ENCODE measurements around the gene SFXN2.

SFXN2 gene

DNA sequence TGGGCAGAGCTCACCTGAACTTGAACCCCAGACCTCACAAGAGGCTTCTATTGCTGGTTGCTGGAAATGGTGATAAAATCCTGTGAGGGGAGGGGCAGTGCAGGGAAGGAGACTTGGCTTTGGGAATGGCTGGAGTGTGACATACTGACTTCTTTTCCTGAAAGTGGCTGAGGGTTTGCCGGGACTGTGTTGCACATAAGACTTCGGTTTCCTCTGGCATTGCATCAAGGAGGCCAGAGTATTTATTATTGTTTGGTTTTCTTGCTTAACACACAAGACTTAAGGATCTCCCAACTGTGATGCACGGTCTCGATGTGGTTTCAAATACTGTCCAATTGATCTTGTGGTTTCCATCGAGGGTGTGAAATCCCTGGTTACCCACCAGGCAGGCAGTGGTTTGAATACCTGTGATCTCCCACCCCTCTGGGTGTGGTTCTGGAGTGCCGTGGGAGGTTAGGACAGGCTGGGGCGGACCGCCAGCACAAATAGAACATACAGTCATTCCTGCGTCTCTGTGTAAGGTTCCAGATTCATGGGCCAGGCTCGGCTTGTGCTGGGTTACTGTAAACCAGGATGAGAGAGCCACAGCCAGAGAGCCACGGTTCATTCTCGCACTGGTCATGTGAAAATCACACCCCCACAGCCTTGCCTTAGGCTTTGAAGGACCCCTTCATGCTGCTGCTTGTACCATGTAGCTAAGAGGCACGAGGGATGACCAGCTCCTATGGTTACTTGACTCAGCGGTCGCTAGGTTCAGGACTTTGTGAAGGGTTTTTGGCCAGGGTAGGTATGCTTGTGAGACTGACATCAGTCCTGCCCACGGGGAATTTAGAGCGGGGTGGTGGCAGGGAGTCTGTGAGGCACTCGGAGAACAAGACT is 68.5 kb downstream of the SFXN2 start:
- Histone ChIP-seq H3K36me3 (ENCODE audit: insufficient read depth, low read length) (no peaks in the 10 kb centered on the region), H3K9me3 (ENCODE audit: low read length) (no peaks in the 10 kb centered on the region), H3K9ac (ENCODE audit: low read length) (peak overlapping the region; percentile 50), H3K27ac (ENCODE audit: low read depth, low read length) (peak overlapping the region; percentile 91), H3K4me3 (ENCODE audit: low read depth in 1 of 2, low read length in 2 of 2) (peak overlapping the region in 1 of 2 donors; percentile 29), H3K4me1 (ENCODE audit: insufficient read depth, low read length) (peaks cover 81% of the 10 kb centered on the region), H3K27me3 (ENCODE audit: control insufficient read depth in 1 of 2, insufficient read depth in 2 of 2, low read length in 2 of 2) (no peaks in the 10 kb centered on the region)

DNA sequence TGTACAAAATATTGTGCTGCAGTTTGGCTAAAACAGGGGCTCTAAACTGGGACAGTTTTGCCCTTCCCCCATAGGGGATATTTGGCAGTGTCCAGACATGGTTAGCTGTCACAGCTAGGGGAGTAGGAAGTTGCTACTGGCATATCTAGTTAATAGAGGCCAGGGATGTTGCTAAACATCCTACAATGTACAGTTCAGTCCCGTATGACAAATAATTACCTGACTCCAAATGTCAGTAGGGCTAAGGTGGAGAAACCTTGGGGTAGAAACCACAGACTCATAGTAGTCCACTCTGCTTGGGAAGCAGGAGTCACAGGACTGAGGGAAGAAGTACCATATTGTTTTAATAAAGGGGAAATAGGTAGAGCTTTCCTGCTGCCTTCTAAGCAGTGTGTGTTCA is 69.1 kb downstream of the SFXN2 start:
- peak overlapping the region in 1 of 2 donors; percentile 29 for H3K4me3 ChIP-seq (ENCODE audit: low read depth in 1 of 2, low read length in 2 of 2)
- H3K4me1 ChIP-seq (ENCODE audit: insufficient read depth, low read length), result peaks cover 74% of the 10 kb centered on the region
- no peaks in the 10 kb centered on the region for H3K9me3 ChIP-seq (ENCODE audit: low read length)
- H3K27ac ChIP-seq (ENCODE audit: low read depth, low read length), result peak overlapping the region; percentile 91
- H3K9ac ChIP-seq (ENCODE audit: low read length), result peak overlapping the region; percentile 50
- H3K36me3 ChIP-seq (ENCODE audit: insufficient read depth, low read length), result no peaks in the 10 kb centered on the region
- H3K27me3 ChIP-seq (ENCODE audit: control insufficient read depth in 1 of 2, insufficient read depth in 2 of 2, low read length in 2 of 2), result no peaks in the 10 kb centered on the region

DNA sequence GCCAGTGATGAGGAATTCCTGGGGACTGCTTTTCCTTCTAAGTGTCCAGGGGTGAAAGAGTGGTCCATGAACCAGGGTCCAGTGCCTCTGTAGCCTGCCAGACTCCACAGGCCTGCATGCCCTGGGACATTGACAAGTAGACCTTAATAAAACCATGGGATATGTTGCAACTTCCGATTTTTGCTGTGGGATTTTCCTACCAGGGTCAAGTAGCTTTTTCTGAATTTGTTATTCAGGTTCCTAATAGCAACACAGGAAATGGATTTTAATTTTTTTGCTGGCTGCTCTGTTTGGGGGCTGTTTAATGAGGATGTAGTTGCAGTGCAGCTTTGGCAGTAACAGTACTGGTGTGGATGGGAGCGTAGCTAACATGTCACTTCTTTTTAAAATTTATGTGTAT is 71.4 kb downstream of the SFXN2 start:
- Histone ChIP-seq H3K27ac (ENCODE audit: low read depth, low read length) (peak overlapping the region; percentile 61), H3K36me3 (ENCODE audit: insufficient read depth, low read length) (no peaks in the 10 kb centered on the region), H3K4me1 (ENCODE audit: insufficient read depth, low read length) (peaks cover 60% of the 10 kb centered on the region), H3K9ac (ENCODE audit: low read length) (no peak overlapping the region), H3K27me3 (ENCODE audit: control insufficient read depth in 1 of 2, insufficient read depth in 2 of 2, low read length in 2 of 2) (no peaks in the 10 kb centered on the region), H3K9me3 (ENCODE audit: low read length) (no peaks in the 10 kb centered on the region), H3K4me3 (ENCODE audit: low read depth in 1 of 2, low read length in 2 of 2) (no peak overlapping the region)

DNA sequence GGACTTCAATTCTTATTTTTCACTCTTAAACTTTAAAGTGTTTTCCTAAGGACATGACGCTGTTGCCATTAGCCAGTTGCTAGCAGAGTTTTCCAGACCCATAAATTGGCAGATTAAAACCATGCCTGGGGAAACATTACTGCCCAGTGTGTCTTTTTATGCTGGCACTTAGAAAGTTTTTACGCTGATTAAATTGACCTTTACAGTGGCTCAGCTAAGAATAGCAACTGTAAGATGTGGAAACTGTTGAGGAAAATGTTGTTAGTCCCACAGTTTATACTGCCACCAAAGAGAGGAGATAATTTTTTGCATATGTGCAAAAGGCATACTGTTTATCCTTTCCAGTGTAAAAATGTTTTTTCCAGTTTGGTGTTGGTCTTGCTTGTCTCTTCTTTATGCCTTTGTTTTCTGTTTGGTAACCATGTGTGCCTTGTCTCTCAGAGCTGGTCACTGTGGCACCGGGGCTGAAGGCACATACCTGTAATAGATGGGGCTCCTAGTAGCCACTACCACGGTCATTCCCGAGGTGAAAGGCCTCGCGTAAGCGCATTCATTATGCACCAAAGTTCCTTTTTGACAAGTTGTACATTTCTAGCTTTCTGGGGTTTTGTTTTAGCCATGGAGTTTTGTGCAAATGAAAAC is 77.4 kb downstream of the SFXN2 start:
- Histone ChIP-seq H3K27ac (ENCODE audit: low read depth, low read length) (peak overlapping the region; percentile 10), H3K4me3 (ENCODE audit: low read depth in 1 of 2, low read length in 2 of 2) (no peak overlapping the region), H3K27me3 (ENCODE audit: control insufficient read depth in 1 of 2, insufficient read depth in 2 of 2, low read length in 2 of 2) (no peaks in the 10 kb centered on the region), H3K4me1 (ENCODE audit: insufficient read depth, low read length) (peaks cover 59% of the 10 kb centered on the region), H3K9ac (ENCODE audit: low read length) (no peak overlapping the region), H3K9me3 (ENCODE audit: low read length) (no peaks in the 10 kb centered on the region), H3K36me3 (ENCODE audit: insufficient read depth, low read length) (no peaks in the 10 kb centered on the region)

Measured in muscle layer of colon (tissue), 2 donors.